B cell (primary cell): ENCODE measurements around the gene TCF12. TPM values are rescaled to one million over a fixed set of nuclear protein-coding genes. Genes with fewer than 3 reads are reported as not detected.
"Not testable (repeated sequence)": the region's sequence is repeated elsewhere in the genome, so short reads cannot be mapped to it uniquely, and the experiment has no call there.

Source experiments
- ATAC-seq: fragments of 200-7000 bp; cut with Tn5 transposase; one replicate; pipeline ENCODE4 v1.10.0; 2021; ENCODE audit warnings: low read depth, mild to moderate bottlenecking, moderate number of reproducible peaks, moderate library complexity
- CTCF ChIA-PET: fragments of 350-600 bp; sonication (Branson Sonifier 250); formaldehyde crosslinking; loops from one replicate; lab custom pipeline; 2021; ENCODE audit warnings: antibody characterized with exemption, inconsistent platforms; lab: Charles Lee
- POLR2A ChIA-PET: fragments of 350-600 bp; sonication (Branson Sonifier 250); formaldehyde crosslinking; loops from one replicate; lab custom pipeline; 2021; ENCODE audit warnings: antibody characterized with exemption; lab: Charles Lee
- DNase-seq: peaks from one replicate; pipeline ENCODE4 v3.0.0; 2013
- H2AFZ ChIP-seq: 2 replicates; pipeline ENCODE4 v1.6.1; 2012; ENCODE audit warnings: mild to moderate bottlenecking, low read depth, low read length; ENCODE audit not compliant: insufficient read depth, poor library complexity, severe bottlenecking
- H3K27ac ChIP-seq, 2 donors: 1 replicate in 1 of 2; 2 replicates in 1 of 2; pipeline ENCODE4 v1.5.1; 2012 to 2013; ENCODE audit warnings: low read length in 2 of 2, mild to moderate bottlenecking in 2 of 2, moderate library complexity in 1 of 2
- H3K27me3 ChIP-seq, 4 experiments: fragments of 200-600 bp in 1 of 4; sonication (generic) in 1 of 4; replicated peaks in 1 of 4; 1 replicate in 2 of 4; 2 replicates in 2 of 4; pipeline versions ENCODE4 v1.6.1 to v1.7.0; 2013 to 2016; ENCODE audit warnings: low read length in 3 of 4, mild to moderate bottlenecking in 2 of 4, mixed read lengths in 1 of 4, moderate library complexity in 1 of 4; ENCODE audit not compliant: insufficient read depth in 4 of 4, control insufficient read depth in 3 of 4; ENCODE audit errors: control extremely low read depth in 1 of 4
- H3K36me3 ChIP-seq, 2 experiments: replicated peaks in 1 of 2; 1 replicate in 1 of 2; 2 replicates in 1 of 2; pipeline versions ENCODE4 v1.6.1 to v1.7.1; 2013; ENCODE audit warnings: low read length in 1 of 2; ENCODE audit not compliant: insufficient read depth in 2 of 2, control insufficient read depth in 1 of 2; ENCODE audit errors: control extremely low read depth in 1 of 2, extremely low read depth in 1 of 2
- H3K4me1 ChIP-seq, 2 donors: fragments of 200-600 bp in 1 of 2; sonication (generic) in 1 of 2; 1 replicate in 1 of 2; 2 replicates in 1 of 2; pipeline versions ENCODE4 v1.5.1 to v1.6.1; 2013 to 2017; ENCODE audit warnings: low read length in 2 of 2; ENCODE audit not compliant: control insufficient read depth in 2 of 2, insufficient read depth in 2 of 2
- H3K4me2 ChIP-seq: replicated peaks from 2 replicates; pipeline ENCODE3; 2012; ENCODE audit warnings: mild to moderate bottlenecking, low read depth, low read length; ENCODE audit not compliant: poor library complexity, severe bottlenecking
- H3K4me3 ChIP-seq, 5 experiments: fragments of 200-600 bp in 1 of 5; sonication (generic) in 1 of 5; 1 replicate in 3 of 5; 2 replicates in 2 of 5; pipeline versions ENCODE4 v1.5.1 to v1.7.0; 2011 to 2016; ENCODE audit warnings: low read length in 4 of 5, mild to moderate bottlenecking in 4 of 5, low read depth in 2 of 5, control low read depth in 1 of 5, moderate library complexity in 1 of 5; ENCODE audit not compliant: insufficient read depth in 1 of 5; ENCODE audit errors: control extremely low read depth in 1 of 5, extremely low read depth in 1 of 5
- H3K79me2 ChIP-seq: fragments of 200-600 bp; sonication (generic); one replicate; pipeline ENCODE4 v1.6.0; 2016; ENCODE audit warnings: low read length; ENCODE audit not compliant: control insufficient read depth, insufficient read depth
- H3K9ac ChIP-seq: fragments of 200-600 bp; sonication (generic); 2 replicates; pipeline ENCODE4 v1.6.1; 2017; ENCODE audit warnings: mild to moderate bottlenecking, low read length, moderate library complexity
- H3K9me3 ChIP-seq, 3 donors: one replicate each; pipeline versions ENCODE4 v1.6.1 to v1.7.1; 2013; ENCODE audit warnings: low read length in 2 of 3; ENCODE audit not compliant: control insufficient read depth in 2 of 3, insufficient read depth in 1 of 3; ENCODE audit errors: control extremely low read depth in 1 of 3
- H4K20me1 ChIP-seq: 2 replicates; pipeline ENCODE4 v1.6.0; 2012; ENCODE audit warnings: mild to moderate bottlenecking, low read length; ENCODE audit not compliant: insufficient read depth, control insufficient read depth, poor library complexity, severe bottlenecking
- H3K27ac Mint-ChIP-seq: one replicate; pipeline ENCODE4 v1.8.0; 2021; ENCODE audit warnings: mixed read lengths
- H3K27me3 Mint-ChIP-seq: one replicate; pipeline ENCODE4 v1.8.0; 2021; ENCODE audit warnings: mixed read lengths
- H3K4me1 Mint-ChIP-seq: one replicate; pipeline ENCODE4 v1.8.0; 2021; ENCODE audit warnings: mixed read lengths
- H3K4me3 Mint-ChIP-seq: one replicate; pipeline ENCODE4 v1.8.0; 2021; ENCODE audit warnings: mixed read lengths
- H3K9me3 Mint-ChIP-seq: one replicate; pipeline ENCODE4 v1.8.0; 2022; ENCODE audit warnings: mixed read lengths; ENCODE audit not compliant: insufficient read depth
- EZH2 ChIP-seq: IDR thresholded peaks from 2 replicates; pipeline ENCODE4 v1.6.1; 2012; ENCODE audit warnings: borderline replicate concordance, low read depth, mild to moderate bottlenecking, moderate library complexity, low read length; ENCODE audit not compliant: insufficient read depth, poor library complexity, severe bottlenecking
- WGBS: methylation state at CpG from one replicate; pipeline ENCODE4 v1.1.5; 2013; ENCODE audit warnings: missing lambda C conversion rate; ENCODE audit not compliant: insufficient coverage; 5-methylcytosine and 5-hydroxymethylcytosine counted together
- intact Hi-C: fragments of 100-400 bp; cut with micrococcal nuclease; formaldehyde crosslinking; loops from one replicate; pipeline ENCODE4 v1.10.0; 2022
- polyA plus RNA-seq: library from polyadenylated mRNA; depleted of rRNA; stranded (reverse); fragments of >200 nt; gene quantifications from 2 replicates; pipeline ENCODE4 v1.2.3, GENCODE V29; 2012
- total RNA-seq, 2 donors: library from RNA; stranded (reverse); fragments of 120-200 nt in 1 of 2; gene quantifications; 1 replicate in 1 of 2; 2 replicates in 1 of 2; pipeline versions ENCODE4 v1.2.3 to v1.2.4, GENCODE V29; 2013 to 2022
- TF ChIP-seq, protein P1 (sequence below): fragments of 200-600 bp; IDR thresholded peaks from one replicate; pipeline ENCODE4 v1.8.0; 2022; ENCODE audit warnings: antibody characterized with exemption, mild to moderate bottlenecking

The TCF12 gene
- total and polyA plus RNA-seq, 2 donors (not counting 1 experiment from before 2014, with no cell fraction given): 27.1 to 131 TPM

- no peak for DNase-seq
- ChIA-PET CTCF (no interaction called here), POLR2A (no interaction called here)
- Histone ChIP-seq H3K4me1 (peaks cover 0 to 4% of the 10 kb centered on the region in 2 donors), H3K79me2 (peaks cover 66% of the 10 kb centered on the region), H3K4me3 (no peak overlapping the region), H3K4me2 (no peak overlapping the region), H2AFZ (no peak overlapping the region), H3K9me3 (no peaks in the 10 kb centered on the region), H3K27me3 (no peaks in the 10 kb centered on the region), H3K27ac (no peak overlapping the region), H4K20me1 (peaks cover 12% of the 10 kb centered on the region), H3K36me3 (no peaks in the 10 kb centered on the region), H3K9ac (no peak overlapping the region)
- Mint-ChIP-seq H3K4me3 (no peak overlapping the region), H3K4me1 (peaks cover 27% of the 10 kb centered on the region), H3K27me3 (no peaks in the 10 kb centered on the region), H3K9me3 (no peaks in the 10 kb centered on the region), H3K27ac (no peak overlapping the region)
- intact Hi-C loops: no loop called here
- WGBS: no CpG with 5 or more reads among the region's 2 CpGs
- no peak for ATAC-seq
- TF ChIP-seq, protein P1, sequence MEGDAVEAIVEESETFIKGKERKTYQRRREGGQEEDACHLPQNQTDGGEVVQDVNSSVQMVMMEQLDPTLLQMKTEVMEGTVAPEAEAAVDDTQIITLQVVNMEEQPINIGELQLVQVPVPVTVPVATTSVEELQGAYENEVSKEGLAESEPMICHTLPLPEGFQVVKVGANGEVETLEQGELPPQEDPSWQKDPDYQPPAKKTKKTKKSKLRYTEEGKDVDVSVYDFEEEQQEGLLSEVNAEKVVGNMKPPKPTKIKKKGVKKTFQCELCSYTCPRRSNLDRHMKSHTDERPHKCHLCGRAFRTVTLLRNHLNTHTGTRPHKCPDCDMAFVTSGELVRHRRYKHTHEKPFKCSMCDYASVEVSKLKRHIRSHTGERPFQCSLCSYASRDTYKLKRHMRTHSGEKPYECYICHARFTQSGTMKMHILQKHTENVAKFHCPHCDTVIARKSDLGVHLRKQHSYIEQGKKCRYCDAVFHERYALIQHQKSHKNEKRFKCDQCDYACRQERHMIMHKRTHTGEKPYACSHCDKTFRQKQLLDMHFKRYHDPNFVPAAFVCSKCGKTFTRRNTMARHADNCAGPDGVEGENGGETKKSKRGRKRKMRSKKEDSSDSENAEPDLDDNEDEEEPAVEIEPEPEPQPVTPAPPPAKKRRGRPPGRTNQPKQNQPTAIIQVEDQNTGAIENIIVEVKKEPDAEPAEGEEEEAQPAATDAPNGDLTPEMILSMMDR: no peak
- TF ChIP-seq EZH2: no peak
Observed at GRCh38 chr15:57010724-57011123, 92.3 kb downstream of the TCF12 start.

DNA sequence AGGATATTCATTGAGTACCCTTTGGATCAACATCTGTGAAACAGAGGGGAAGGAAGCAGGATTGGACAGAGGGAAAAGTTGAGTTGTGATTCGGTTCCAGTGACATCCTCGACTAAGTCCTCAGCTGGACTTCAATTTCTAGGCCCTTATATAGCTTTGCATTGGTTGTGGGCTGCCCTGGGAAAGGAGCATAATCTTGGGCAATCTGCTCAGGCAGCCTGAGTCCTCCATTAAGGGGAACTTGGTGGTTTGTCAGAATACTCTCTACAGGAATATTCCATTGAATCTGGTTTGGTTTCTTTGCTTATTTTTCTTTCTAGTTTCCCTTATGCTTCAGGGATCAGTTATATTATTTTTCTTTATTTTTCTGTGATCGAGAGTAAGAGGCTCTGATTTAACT is 94.1 kb downstream of the TCF12 start:
- Histone ChIP-seq H3K4me2 (no peak overlapping the region), H3K9me3 (no peaks in the 10 kb centered on the region), H2AFZ (no peak overlapping the region), H3K79me2 (peaks cover 60% of the 10 kb centered on the region), H3K9ac (no peak overlapping the region), H3K27me3 (no peaks in the 10 kb centered on the region), H3K36me3 (no peaks in the 10 kb centered on the region), H3K27ac (no peak overlapping the region), H3K4me3 (no peak overlapping the region), H3K4me1 (no peaks in the 10 kb centered on the region), H4K20me1 (peaks cover 15% of the 10 kb centered on the region)
- no peak overlapping the region for H3K4me3 Mint-ChIP-seq
- H3K4me1 Mint-ChIP-seq: peaks cover 17% of the 10 kb centered on the region
- no peaks in the 10 kb centered on the region for H3K9me3 Mint-ChIP-seq
- H3K27ac Mint-ChIP-seq: no peak overlapping the region
- WGBS: 95% methylated on average over 2 of the region's 3 CpGs
- no peak for ATAC-seq
- intact Hi-C loops: no loop called here
- ChIA-PET POLR2A (no interaction called here), CTCF (no interaction called here)
- no peak for TF ChIP-seq EZH2
- TF ChIP-seq, protein P1: no peak
- H3K27me3 Mint-ChIP-seq: no peaks in the 10 kb centered on the region
- DNase-seq: no peak

DNA sequence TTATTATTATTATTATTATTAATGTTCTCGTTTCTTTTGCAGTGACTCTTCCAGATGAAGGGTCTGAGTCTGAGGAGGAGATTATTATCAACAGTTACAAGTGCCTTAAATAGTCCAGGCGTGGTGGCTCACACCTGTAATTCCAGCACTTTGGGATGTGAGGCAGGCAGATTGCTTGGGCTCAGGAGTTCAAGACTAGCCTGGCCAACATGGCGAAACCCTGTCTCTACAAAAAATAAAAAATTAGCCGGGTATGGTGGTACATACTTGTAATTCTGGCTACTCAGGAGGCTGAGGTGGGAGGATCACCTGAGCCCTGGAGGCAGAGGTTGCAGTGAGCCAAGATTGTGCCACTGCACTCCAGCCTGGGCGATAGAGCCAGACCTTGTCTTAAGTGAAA is 96.5 kb downstream of the TCF12 start:
- peaks cover 22% of the 10 kb centered on the region for H3K4me1 Mint-ChIP-seq
- H3K9ac ChIP-seq, H4K20me1 ChIP-seq, H3K4me2 ChIP-seq, H3K36me3 ChIP-seq, H3K9me3 ChIP-seq, H3K27ac Mint-ChIP-seq, H2AFZ ChIP-seq, DNase-seq, H3K27me3 ChIP-seq, H3K27ac ChIP-seq, H3K4me1 ChIP-seq, H3K4me3 Mint-ChIP-seq, ATAC-seq, H3K9me3 Mint-ChIP-seq, CTCF ChIA-PET, H3K4me3 ChIP-seq, H3K27me3 Mint-ChIP-seq, POLR2A ChIA-PET, intact Hi-C loops: not testable (repeated sequence)
- H3K79me2 ChIP-seq: peaks cover 52% of the 10 kb centered on the region
- 100% methylated on average over 1 of the region's 5 CpGs for WGBS
